Measurements from ENCODE around the gene THSD7A. TPM values are rescaled to one million over a fixed set of nuclear protein-coding genes. Genes with fewer than 3 reads are reported as not detected.

THSD7A gene
- total and polyA plus RNA-seq, 9 of the 15 experiments (the other 6 are each of a cell fraction or from before 2014, with no cell fraction given), result 0.01 to 0.02 TPM; not detected in 7

- no TSS peak for BruUV-seq (replicated peaks)
- H4K20me1 ChIP-seq (replicated peaks; ENCODE audit: control insufficient read depth, insufficient read depth, low read length), result no peaks in the 10 kb centered on the region
- no peaks in the 10 kb centered on the region for H3K79me2 ChIP-seq (ENCODE audit: control insufficient read depth, insufficient read depth, low read length)
- intact Hi-C loops (cut with micrococcal nuclease) (no loop called here), in situ Hi-C loops (cut with MboI) (no loop called here)
- H3K27ac ChIP-seq (ENCODE audit: extremely low read depth, low read depth, low read length), result no peak overlapping the region
- no peak overlapping the region for H3K9ac ChIP-seq (ENCODE audit: insufficient read depth in 1 of 2, low read depth in 2 of 2, low read length in 2 of 2)
- CTCF ChIA-PET (ENCODE audit: low intra/inter-chr PET ratio), result no interaction called here
- peaks cover 0 to 5% of the 10 kb centered on the region in 2 experiments; a peak in 3 of 5 replicates for H3K27me3 ChIP-seq (ENCODE audit: control insufficient read depth in 2 of 2, insufficient read depth in 2 of 2, low read length in 2 of 2)
- H3K9me3 ChIP-seq (replicated peaks; ENCODE audit: control insufficient read depth, insufficient read depth, low read depth, low read length), result no peaks in the 10 kb centered on the region
- DNase-seq (ENCODE audit: extremely low read depth in 1 of 4, low spot score in 3 of 4), result no peak
- 0% methylated on average over 2 of the region's 2 CpGs for WGBS (ENCODE audit: insufficient coverage, low coverage, missing lambda C conversion rate)
- H3K4me3 ChIP-seq, result no peak overlapping the region
- H3K36me3 ChIP-seq (ENCODE audit: control insufficient read depth, insufficient read depth, low read length), result no peaks in the 10 kb centered on the region
- FAIRE-seq, result no peak
- no peak overlapping the region for H2AFZ ChIP-seq (ENCODE audit: low read depth, low read length)
- no peak overlapping the region for H3K4me2 ChIP-seq (ENCODE audit: insufficient read depth, low read length)
- no peaks in the 10 kb centered on the region for H3K4me1 ChIP-seq (replicated peaks in 1 of 2; ENCODE audit: control insufficient read depth in 2 of 2, insufficient read depth in 2 of 2, low read length in 2 of 2)
- POLR2A ChIA-PET, result no interaction called here
- ATAC-seq, result no peak
- no peaks in the 10 kb centered on the region for H3K9me1 ChIP-seq (ENCODE audit: control insufficient read depth, insufficient read depth, low read length)
- TF ChIP-seq BRD4 (IDR thresholded peaks at IDR 0.05) (no peak), PRMT5 (CRISPR knock-in tag; IDR thresholded peaks at IDR 0.05) (no peak), ZNF740 (CRISPR knock-in tag; IDR thresholded peaks at IDR 0.05) (no peak), ZNF740 (tag; IDR thresholded peaks at IDR 0.05) (no peak), RBM22 (IDR thresholded peaks at IDR 0.05; ENCODE audit: low read depth, low read length, poor library complexity, severe bottlenecking) (no peak), ZNF695 (CRISPR knock-in tag; IDR thresholded peaks at IDR 0.05) (no peak), GTF2A2 (tag; IDR thresholded peaks at IDR 0.05) (no peak), RHOXF2B (CRISPR knock-in tag; conservative IDR thresholded peaks at IDR 0.05) (no peak), CBX1 (IDR thresholded peaks at IDR 0.05; ENCODE audit: low read depth) (no peak), SETDB1 (IDR thresholded peaks at IDR 0.05; ENCODE audit: low read length) (no peak), KLF10 (CRISPR knock-in tag; IDR thresholded peaks at IDR 0.05) (no peak), ZNF583 (CRISPR knock-in tag; IDR thresholded peaks at IDR 0.05) (no peak)
- TF ChIP-seq, protein P1, sequence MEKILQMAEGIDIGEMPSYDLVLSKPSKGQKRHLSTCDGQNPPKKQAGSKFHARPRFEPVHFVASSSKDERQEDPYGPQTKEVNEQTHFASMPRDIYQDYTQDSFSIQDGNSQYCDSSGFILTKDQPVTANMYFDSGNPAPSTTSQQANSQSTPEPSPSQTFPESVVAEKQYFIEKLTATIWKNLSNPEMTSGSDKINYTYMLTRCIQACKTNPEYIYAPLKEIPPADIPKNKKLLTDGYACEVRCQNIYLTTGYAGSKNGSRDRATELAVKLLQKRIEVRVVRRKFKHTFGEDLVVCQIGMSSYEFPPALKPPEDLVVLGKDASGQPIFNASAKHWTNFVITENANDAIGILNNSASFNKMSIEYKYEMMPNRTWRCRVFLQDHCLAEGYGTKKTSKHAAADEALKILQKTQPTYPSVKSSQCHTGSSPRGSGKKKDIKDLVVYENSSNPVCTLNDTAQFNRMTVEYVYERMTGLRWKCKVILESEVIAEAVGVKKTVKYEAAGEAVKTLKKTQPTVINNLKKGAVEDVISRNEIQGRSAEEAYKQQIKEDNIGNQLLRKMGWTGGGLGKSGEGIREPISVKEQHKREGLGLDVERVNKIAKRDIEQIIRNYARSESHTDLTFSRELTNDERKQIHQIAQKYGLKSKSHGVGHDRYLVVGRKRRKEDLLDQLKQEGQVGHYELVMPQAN (IDR thresholded peaks at IDR 0.05; ENCODE audit: borderline replicate concordance), result no peak
- TF ChIP-seq, protein P2, sequence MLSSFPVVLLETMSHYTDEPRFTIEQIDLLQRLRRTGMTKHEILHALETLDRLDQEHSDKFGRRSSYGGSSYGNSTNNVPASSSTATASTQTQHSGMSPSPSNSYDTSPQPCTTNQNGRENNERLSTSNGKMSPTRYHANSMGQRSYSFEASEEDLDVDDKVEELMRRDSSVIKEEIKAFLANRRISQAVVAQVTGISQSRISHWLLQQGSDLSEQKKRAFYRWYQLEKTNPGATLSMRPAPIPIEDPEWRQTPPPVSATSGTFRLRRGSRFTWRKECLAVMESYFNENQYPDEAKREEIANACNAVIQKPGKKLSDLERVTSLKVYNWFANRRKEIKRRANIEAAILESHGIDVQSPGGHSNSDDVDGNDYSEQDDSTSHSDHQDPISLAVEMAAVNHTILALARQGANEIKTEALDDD (IDR thresholded peaks at IDR 0.05), result no peak
Observed at GRCh38 chr7:11336432-11336831, 495.6 kb downstream of the THSD7A start.
